Type B pancreatic cell (in vitro differentiated cells): ENCODE results near the gene FRMPD1. TPM values are rescaled to one million over a fixed set of nuclear protein-coding genes. Genes with fewer than 3 reads are reported as not detected.

Experiments
- DNase-seq: peaks from one replicate; pipeline ENCODE4 v3.0.0; 2021; ENCODE audit warnings: mixed read lengths; ENCODE audit not compliant: unreplicated experiment; ENCODE audit errors: extremely low spot score
- H3K27ac Mint-ChIP-seq: 2 replicates; pipeline ENCODE4 v1.8.0; 2021; ENCODE audit warnings: mild to moderate bottlenecking, mixed read lengths
- H3K27me3 Mint-ChIP-seq: 2 replicates; pipeline ENCODE4 v1.8.0; 2021; ENCODE audit warnings: mixed read lengths
- H3K36me3 Mint-ChIP-seq: 2 replicates; pipeline ENCODE4 v1.8.0; 2021; ENCODE audit warnings: mixed read lengths
- H3K4me1 Mint-ChIP-seq: one replicate; pipeline ENCODE4 v1.8.0; 2021; ENCODE audit warnings: mixed read lengths; ENCODE audit not compliant: unreplicated experiment
- H3K4me3 Mint-ChIP-seq: 2 replicates; pipeline ENCODE4 v1.8.0; 2021; ENCODE audit warnings: mild to moderate bottlenecking, mixed read lengths
- H3K9me3 Mint-ChIP-seq: 2 replicates; pipeline ENCODE4 v1.8.0; 2021; ENCODE audit warnings: mixed read lengths
- total RNA-seq: library from RNA; stranded (reverse); gene quantifications from 2 replicates; pipeline ENCODE4 v1.2.1, GENCODE V29; 2021; ENCODE audit warnings: low replicate concordance
- TF ChIP-seq, protein P1 (sequence below): fragments of 200-600 bp; sonication (generic); conservative IDR thresholded peaks from 2 replicates; pipeline ENCODE4 v1.5.0; 2021; ENCODE audit warnings: antibody characterized with exemption, mild to moderate bottlenecking

FRMPD1 gene
- total RNA-seq, 1 donor from 2014 or later, result 0.82 TPM

DNA sequence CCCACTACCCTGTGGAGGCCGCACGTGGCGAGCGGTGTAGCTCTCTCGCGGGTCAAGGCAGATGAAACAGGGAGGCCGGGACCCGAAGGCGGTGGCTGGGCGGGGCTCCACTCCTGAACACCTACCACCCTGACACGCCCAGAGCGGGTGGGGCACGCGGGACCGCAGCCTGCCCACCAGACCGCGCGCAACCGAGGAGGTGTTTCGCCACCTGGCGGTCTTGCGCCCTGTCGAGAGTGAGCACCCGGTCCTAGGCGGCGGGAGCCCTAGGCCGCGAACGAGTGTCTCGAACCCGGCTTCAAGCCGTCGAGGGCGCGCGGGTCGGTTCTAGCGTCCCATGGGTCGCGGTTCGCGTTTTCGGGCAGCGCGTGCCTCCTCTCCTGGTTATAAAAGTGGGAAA, 136.3 kb downstream of the FRMPD1 start:
- H3K9me3 Mint-ChIP-seq, result no peaks in the 10 kb centered on the region
- peaks cover 10% of the 10 kb centered on the region for H3K36me3 Mint-ChIP-seq
- H3K27me3 Mint-ChIP-seq, result no peaks in the 10 kb centered on the region
- no peak overlapping the region for H3K4me3 Mint-ChIP-seq
- peaks cover 18% of the 10 kb centered on the region for H3K4me1 Mint-ChIP-seq
- TF ChIP-seq, protein P1, sequence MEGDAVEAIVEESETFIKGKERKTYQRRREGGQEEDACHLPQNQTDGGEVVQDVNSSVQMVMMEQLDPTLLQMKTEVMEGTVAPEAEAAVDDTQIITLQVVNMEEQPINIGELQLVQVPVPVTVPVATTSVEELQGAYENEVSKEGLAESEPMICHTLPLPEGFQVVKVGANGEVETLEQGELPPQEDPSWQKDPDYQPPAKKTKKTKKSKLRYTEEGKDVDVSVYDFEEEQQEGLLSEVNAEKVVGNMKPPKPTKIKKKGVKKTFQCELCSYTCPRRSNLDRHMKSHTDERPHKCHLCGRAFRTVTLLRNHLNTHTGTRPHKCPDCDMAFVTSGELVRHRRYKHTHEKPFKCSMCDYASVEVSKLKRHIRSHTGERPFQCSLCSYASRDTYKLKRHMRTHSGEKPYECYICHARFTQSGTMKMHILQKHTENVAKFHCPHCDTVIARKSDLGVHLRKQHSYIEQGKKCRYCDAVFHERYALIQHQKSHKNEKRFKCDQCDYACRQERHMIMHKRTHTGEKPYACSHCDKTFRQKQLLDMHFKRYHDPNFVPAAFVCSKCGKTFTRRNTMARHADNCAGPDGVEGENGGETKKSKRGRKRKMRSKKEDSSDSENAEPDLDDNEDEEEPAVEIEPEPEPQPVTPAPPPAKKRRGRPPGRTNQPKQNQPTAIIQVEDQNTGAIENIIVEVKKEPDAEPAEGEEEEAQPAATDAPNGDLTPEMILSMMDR, result no peak
- H3K27ac Mint-ChIP-seq, result no peak overlapping the region
- no peak for DNase-seq

DNA sequence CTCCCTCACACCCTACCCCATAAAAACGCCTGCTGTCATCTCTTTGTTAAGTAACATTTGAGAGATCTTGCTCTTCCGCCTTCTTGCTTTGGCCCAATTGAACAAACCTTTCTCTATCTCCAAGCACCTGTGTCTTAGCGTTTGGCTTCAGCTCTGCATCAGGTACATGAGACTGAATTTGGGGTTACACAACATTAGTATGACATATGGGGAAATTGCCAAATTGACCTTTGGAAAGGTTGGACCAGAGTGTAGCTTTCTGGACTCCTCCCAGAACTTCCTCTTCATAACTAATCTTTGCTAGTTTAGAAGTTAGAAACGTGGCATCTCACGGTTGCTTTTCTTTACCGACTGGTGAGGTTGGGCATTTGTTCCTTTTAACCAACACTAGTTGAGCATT, 137.6 kb downstream of the FRMPD1 start:
- H3K4me1 Mint-ChIP-seq, result peaks cover 9% of the 10 kb centered on the region
- H3K27ac Mint-ChIP-seq, result no peak overlapping the region
- H3K36me3 Mint-ChIP-seq, result no peaks in the 10 kb centered on the region
- peak overlapping the region; percentile 57 for H3K4me3 Mint-ChIP-seq
- H3K27me3 Mint-ChIP-seq, result no peaks in the 10 kb centered on the region
- TF ChIP-seq, protein P1, result no peak
- H3K9me3 Mint-ChIP-seq, result no peaks in the 10 kb centered on the region
- DNase-seq, result no peak

DNA sequence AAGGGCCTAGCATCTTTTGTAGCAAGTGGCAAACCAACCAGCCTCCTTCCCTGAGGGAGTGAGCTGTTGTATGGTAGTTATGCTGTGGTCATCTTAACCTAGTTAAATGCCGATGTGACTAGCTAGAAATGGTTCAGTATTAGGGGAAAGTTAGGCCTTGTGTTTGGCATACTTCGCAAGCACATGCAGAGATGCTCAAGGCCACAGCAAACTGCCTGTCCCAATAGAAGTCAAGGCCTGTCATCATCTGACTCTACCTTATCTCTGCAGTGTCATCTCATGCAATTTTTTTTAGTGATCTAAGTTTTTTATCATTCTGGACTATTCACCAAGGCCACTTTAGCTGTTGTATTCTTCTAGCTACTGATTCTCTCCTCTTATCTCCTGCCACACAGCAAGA, 139.3 kb downstream of the FRMPD1 start:
- Mint-ChIP-seq H3K36me3 (no peaks in the 10 kb centered on the region), H3K4me3 (no peak overlapping the region)
- TF ChIP-seq, protein P1, result no peak

DNA sequence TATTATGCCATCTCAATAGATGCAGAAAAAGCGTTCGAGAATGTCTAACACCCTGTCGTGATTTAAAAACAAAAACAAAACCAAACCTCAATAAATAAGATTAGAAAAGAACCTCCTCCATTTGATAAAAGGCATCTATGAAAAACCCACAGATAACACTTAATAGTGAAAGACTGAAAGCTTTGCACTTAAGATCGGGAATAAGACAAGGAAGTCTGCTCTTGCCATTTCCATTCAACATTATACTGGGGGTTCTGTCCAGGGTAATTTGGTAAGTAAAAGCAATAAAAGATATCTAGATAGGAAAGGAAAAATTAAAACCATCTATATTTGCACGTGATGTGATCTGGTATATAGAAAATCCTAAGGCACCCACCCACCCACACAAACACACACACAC, 141.4 kb downstream of the FRMPD1 start:
- no peak for DNase-seq
- no peak overlapping the region for H3K4me3 Mint-ChIP-seq
- no peak overlapping the region for H3K27ac Mint-ChIP-seq
- no peaks in the 10 kb centered on the region for H3K27me3 Mint-ChIP-seq
- no peaks in the 10 kb centered on the region for H3K4me1 Mint-ChIP-seq
- no peaks in the 10 kb centered on the region for H3K9me3 Mint-ChIP-seq
- H3K36me3 Mint-ChIP-seq, result no peaks in the 10 kb centered on the region
- TF ChIP-seq, protein P1, result no peak

More for the DNA sequence above, 139.3 kb downstream of the FRMPD1 start:
- Mint-ChIP-seq H3K4me1 (peaks cover under 1% of the 10 kb centered on the region), H3K27ac (no peak overlapping the region), H3K27me3 (no peaks in the 10 kb centered on the region), H3K9me3 (no peaks in the 10 kb centered on the region)
- no peak for DNase-seq

DNA sequence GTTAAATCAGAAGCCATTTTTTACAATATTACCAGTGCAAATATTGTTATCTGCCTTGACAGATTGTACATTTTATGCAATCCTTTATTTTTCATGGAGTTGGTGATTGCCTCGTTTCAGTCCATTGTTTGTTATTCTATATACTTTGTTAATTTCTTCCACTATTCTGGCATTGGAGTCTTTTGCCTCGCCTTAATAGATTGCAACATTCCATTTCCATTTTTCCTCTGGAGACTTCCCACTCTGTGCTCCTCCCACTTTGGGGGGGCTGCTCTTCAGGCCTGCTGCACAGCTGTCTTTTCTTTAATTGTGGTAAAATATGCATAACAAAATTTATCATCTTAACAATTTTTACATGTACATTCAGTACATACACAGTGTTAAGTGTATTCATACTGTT, 145.5 kb downstream of the FRMPD1 start:
- no peaks in the 10 kb centered on the region for H3K9me3 Mint-ChIP-seq
- peaks cover 4% of the 10 kb centered on the region for H3K4me1 Mint-ChIP-seq
- H3K36me3 Mint-ChIP-seq, result peaks cover 3% of the 10 kb centered on the region
- no peak for DNase-seq
- no peak overlapping the region for H3K27ac Mint-ChIP-seq
- TF ChIP-seq, protein P1, result no peak
- H3K27me3 Mint-ChIP-seq, result no peaks in the 10 kb centered on the region
- H3K4me3 Mint-ChIP-seq, result no peak overlapping the region

Other genes starting within 250 kb of the FRMPD1 start
- 81.6 and 109 TPM in 2 replicates for gene GRHPR, start 228.3 kb upstream of the FRMPD1 start, total RNA-seq
- gene ZBTB5, start 185.5 kb upstream of the FRMPD1 start, total RNA-seq, result 22.6 and 25.9 TPM in 2 replicates
- gene POLR1E, start 165.0 kb upstream of the FRMPD1 start, total RNA-seq, result 16.3 and 26.9 TPM in 2 replicates
- 10.5 and 18.5 TPM in 2 replicates for gene FBXO10, start 74.6 kb upstream of the FRMPD1 start, total RNA-seq
- gene TOMM5, start 58.4 kb upstream of the FRMPD1 start, total RNA-seq, result 132 and 144 TPM in 2 replicates
- gene TRMT10B, start 102.9 kb downstream of the FRMPD1 start, total RNA-seq, result 8.8 and 9.1 TPM in 2 replicates
- gene EXOSC3, start 134.1 kb downstream of the FRMPD1 start, total RNA-seq, result 33.9 and 61.9 TPM in 2 replicates
- gene DCAF10, start 149.8 kb downstream of the FRMPD1 start, total RNA-seq, result 30.2 and 31.2 TPM in 2 replicates